Bronchial epithelial cell (primary cell): ENCODE data around the gene MAGI2. TPM values are rescaled to one million over a fixed set of nuclear protein-coding genes. Genes with fewer than 3 reads are reported as not detected.

ENCODE experiments used
- DNase-seq: peaks from one replicate; pipeline ENCODE4 v3.0.0-alpha.2; 2010; ENCODE audit warnings: low read depth
- FAIRE-seq: peaks from 2 replicates; lab custom pipeline; 2011; peaks lifted over from hg19 to GRCh38; lab: Jason Lieb, UNC
- H3K27me3 ChIP-seq: 2 replicates; pipeline ENCODE4 v1.5.1; 2011; ENCODE audit warnings: low read length; ENCODE audit not compliant: control insufficient read depth, insufficient read depth
- H3K36me3 ChIP-seq: 2 replicates; pipeline ENCODE4 v1.5.1; 2011; ENCODE audit warnings: low read length; ENCODE audit not compliant: control insufficient read depth, insufficient read depth
- H3K4me3 ChIP-seq: 2 replicates; pipeline ENCODE4 v1.5.1; 2011; ENCODE audit warnings: mild to moderate bottlenecking, low read depth, low read length, control low read depth
- total RNA-seq: library from RNA; depleted of rRNA; stranded (reverse); fragments of >200 nt; gene quantifications from 2 replicates; pipeline ENCODE4 v1.2.1, GENCODE V29; 2014
- TF ChIP-seq, protein P1 (sequence below): IDR thresholded peaks from 2 replicates; pipeline ENCODE4 v1.5.1; 2011; ENCODE audit warnings: mild to moderate bottlenecking, moderate library complexity, low read length, control low read depth, inconsistent platforms; ENCODE audit not compliant: insufficient read depth, severe bottlenecking

The MAGI2 gene
- total RNA-seq, 1 donor from 2014 or later, result 2.6 TPM

DNA sequence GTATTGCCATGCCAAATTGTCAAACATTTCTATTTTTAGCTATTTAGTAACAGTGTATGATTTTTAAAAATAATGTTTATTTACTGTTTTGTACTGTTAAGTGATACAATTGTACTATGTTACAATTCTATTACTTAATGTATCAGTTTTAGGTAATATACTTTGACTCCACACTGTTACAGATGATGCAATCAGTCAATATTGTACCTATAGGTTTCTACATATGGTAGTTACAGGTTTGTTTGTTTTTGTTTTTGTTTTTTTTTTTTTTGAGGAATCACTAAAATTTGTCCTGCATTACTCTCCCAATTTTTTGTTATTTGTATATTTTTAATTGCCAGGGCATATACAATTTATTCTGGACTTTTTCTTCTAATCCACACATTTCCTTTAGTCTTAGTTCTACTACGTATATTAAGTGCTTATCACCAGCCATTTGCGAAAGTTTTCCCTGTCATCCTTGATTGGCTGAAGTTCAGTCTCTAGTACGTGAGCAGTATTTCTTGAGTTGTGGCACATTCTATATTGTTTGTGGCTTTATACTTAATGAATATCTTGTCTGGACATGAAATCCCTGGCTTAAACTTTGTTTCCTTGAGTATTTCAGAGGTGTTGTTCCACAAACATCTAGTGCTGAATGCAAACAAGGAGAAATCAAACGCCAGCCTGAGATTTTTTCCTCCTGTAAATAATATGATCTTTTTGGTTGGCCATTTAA, 114.1 kb downstream of the MAGI2 start:
- no peaks in the 10 kb centered on the region for H3K36me3 ChIP-seq
- FAIRE-seq, result no peak
- H3K4me3 ChIP-seq, result no peak overlapping the region
- no peaks in the 10 kb centered on the region for H3K27me3 ChIP-seq
- DNase-seq, result peak; percentile 77
- TF ChIP-seq, protein P1, sequence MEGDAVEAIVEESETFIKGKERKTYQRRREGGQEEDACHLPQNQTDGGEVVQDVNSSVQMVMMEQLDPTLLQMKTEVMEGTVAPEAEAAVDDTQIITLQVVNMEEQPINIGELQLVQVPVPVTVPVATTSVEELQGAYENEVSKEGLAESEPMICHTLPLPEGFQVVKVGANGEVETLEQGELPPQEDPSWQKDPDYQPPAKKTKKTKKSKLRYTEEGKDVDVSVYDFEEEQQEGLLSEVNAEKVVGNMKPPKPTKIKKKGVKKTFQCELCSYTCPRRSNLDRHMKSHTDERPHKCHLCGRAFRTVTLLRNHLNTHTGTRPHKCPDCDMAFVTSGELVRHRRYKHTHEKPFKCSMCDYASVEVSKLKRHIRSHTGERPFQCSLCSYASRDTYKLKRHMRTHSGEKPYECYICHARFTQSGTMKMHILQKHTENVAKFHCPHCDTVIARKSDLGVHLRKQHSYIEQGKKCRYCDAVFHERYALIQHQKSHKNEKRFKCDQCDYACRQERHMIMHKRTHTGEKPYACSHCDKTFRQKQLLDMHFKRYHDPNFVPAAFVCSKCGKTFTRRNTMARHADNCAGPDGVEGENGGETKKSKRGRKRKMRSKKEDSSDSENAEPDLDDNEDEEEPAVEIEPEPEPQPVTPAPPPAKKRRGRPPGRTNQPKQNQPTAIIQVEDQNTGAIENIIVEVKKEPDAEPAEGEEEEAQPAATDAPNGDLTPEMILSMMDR, result no peak

DNA sequence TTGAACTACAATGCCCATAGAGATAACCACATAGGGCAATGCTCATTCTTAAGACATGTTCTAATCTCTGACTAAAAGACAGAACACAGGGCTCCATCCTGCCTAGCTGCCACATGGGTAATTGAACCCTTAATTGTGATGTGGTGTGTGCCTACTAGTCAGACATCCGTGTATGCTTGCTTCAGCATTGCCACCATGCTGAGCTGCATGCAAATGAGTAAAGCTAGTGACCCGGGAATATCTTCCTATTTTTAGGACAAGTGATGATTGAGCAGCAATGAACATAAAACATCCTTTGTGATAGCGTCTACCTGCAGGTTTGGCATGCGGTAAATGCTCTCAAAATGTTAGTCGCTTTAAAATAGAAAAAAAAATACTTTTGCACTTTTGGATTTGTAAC, 115.8 kb downstream of the MAGI2 start:
- no peaks in the 10 kb centered on the region for H3K27me3 ChIP-seq
- DNase-seq (no peak), FAIRE-seq (no peak)
- TF ChIP-seq, protein P1, result no peak
- H3K4me3 ChIP-seq, result no peak overlapping the region
- H3K36me3 ChIP-seq, result no peaks in the 10 kb centered on the region

DNA sequence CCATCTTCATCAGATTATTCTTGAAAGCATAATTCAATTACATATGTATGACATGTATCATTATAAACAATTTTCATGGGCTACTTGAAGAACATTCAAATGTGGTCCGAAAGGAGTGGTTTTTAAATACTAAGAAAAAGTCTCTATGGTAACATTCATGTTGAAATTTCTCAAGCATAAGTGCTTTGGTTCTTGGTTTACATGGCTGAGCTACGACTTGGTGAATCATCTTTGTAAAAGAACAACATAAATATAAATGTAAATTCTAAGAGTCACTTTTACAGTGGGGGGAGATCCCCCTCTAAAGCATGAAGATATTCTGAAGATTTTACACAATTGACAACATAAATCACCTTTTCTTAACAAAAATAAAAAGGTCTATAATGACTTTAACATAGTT, 118.6 kb downstream of the MAGI2 start:
- no peak for DNase-seq
- Histone ChIP-seq H3K36me3 (no peaks in the 10 kb centered on the region), H3K4me3 (no peak overlapping the region), H3K27me3 (no peaks in the 10 kb centered on the region)
- no peak for FAIRE-seq
- TF ChIP-seq, protein P1, result no peak

DNA sequence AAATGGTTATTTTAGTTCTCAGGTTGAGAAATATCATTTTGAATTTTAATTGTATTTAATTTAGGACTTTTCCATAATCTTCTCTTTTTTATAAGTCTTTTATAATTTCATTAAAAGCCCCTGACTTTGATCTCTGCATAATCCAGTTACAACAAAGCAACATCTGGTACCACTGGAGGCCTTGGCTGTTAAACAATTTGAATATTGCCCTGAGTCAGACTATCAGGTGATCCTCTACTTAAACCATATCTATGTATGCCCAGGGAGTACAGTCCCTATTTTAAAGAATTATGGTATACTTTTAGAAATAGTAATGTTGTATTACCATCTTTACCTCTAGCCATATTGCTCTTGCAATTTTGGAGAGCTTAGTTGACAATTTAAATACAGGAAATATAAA, 119.1 kb downstream of the MAGI2 start:
- H3K36me3 ChIP-seq, result no peaks in the 10 kb centered on the region
- no peaks in the 10 kb centered on the region for H3K27me3 ChIP-seq
- DNase-seq, result no peak
- no peak overlapping the region for H3K4me3 ChIP-seq
- no peak for FAIRE-seq
- TF ChIP-seq, protein P1, result no peak

DNA sequence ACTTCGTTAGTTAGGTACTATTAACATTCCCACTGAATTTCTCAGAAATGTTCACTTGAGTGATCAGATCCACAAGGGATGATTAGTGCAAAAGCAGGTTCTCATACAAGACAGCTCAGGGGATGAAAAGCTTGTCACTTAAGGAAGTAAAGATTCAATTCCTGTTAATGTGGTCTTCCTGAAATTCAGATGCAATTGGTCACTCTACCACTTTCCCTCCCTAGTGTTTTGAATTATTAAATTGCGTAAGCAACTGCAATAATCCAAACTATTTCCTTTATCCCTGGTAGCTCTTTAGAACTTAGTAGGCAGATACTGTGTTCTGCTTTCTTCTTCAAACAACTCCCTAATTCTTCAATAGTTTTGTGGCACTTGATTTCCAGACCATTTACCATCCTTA, 121.4 kb downstream of the MAGI2 start:
- H3K36me3 ChIP-seq, result no peaks in the 10 kb centered on the region
- TF ChIP-seq, protein P1, result no peak
- DNase-seq (no peak), FAIRE-seq (no peak)
- H3K4me3 ChIP-seq, result no peak overlapping the region
- H3K27me3 ChIP-seq, result no peaks in the 10 kb centered on the region

DNA sequence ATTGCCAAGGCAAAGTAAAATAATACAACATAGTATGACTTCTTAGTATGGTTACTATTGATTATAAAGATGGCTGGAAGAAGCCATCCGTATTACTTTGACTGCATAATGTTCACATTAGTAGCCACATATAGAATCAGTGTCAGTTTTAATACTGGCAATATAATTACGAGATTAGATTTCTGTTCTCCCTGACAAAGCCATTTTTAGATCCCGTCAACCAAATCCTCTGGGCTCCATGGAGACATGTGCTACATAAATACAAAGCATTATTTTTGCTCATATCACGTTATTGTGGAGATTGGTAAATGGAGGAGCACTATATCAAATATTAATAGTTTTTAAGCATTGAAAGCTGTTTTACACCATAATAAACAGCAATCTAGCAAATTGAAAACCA, 124.0 kb downstream of the MAGI2 start:
- FAIRE-seq, result no peak

More for the DNA sequence above, 124.0 kb downstream of the MAGI2 start:
- DNase-seq, result no peak
- no peak overlapping the region for H3K4me3 ChIP-seq
- no peaks in the 10 kb centered on the region for H3K27me3 ChIP-seq
- TF ChIP-seq, protein P1, result no peak
- no peaks in the 10 kb centered on the region for H3K36me3 ChIP-seq
